Liver (tissue), 9 donors: ENCODE results near the gene HYCC2. TPM values are rescaled to one million over a fixed set of nuclear protein-coding genes. Genes with fewer than 3 reads are reported as not detected.
"Not testable (repeated sequence)": the region's sequence is repeated elsewhere in the genome, so short reads cannot be mapped to it uniquely, and the experiment has no call there.

Source experiments
- DNase-seq: peaks from one replicate; pipeline ENCODE4 v3.0.0-alpha.2; 2017; ENCODE audit warnings: low spot score
- H3K27ac ChIP-seq, 2 donors: one replicate each; pipeline ENCODE4 v1.7.0; 2013; ENCODE audit warnings: inconsistent platforms in 2 of 2, low read length in 2 of 2, control low read depth in 1 of 2, low read depth in 1 of 2, mild to moderate bottlenecking in 1 of 2
- H3K27me3 ChIP-seq, 4 donors: one replicate each; pipeline versions ENCODE4 v1.6.1 to v1.7.0; 2013; ENCODE audit warnings: low read length in 3 of 4, inconsistent platforms in 1 of 4, mild to moderate bottlenecking in 1 of 4, moderate library complexity in 1 of 4; ENCODE audit not compliant: control insufficient read depth in 4 of 4, insufficient read depth in 4 of 4
- H3K36me3 ChIP-seq, 4 donors: one replicate each; pipeline versions ENCODE4 v1.6.1 to v1.7.0; 2013; ENCODE audit warnings: low read length in 3 of 4, mild to moderate bottlenecking in 3 of 4, low read depth in 1 of 4, moderate library complexity in 1 of 4; ENCODE audit not compliant: control insufficient read depth in 4 of 4, insufficient read depth in 3 of 4
- H3K4me1 ChIP-seq, 4 donors: one replicate each; pipeline versions ENCODE4 v1.6.1 to v1.7.0; 2013; ENCODE audit warnings: low read length in 3 of 4, mild to moderate bottlenecking in 3 of 4, moderate library complexity in 1 of 4; ENCODE audit not compliant: control insufficient read depth in 4 of 4, insufficient read depth in 4 of 4
- H3K4me3 ChIP-seq, 3 donors: one replicate each; pipeline versions ENCODE4 v1.6.1 to v1.7.0; 2013; ENCODE audit warnings: low read length in 3 of 3, control low read depth in 1 of 3, low read depth in 1 of 3, mild to moderate bottlenecking in 1 of 3
- H3K9ac ChIP-seq, 2 donors: one replicate each; pipeline ENCODE4 v1.7.0; 2013; ENCODE audit warnings: low read length in 2 of 2, mild to moderate bottlenecking in 2 of 2, moderate library complexity in 2 of 2, control low read depth in 1 of 2, low read depth in 1 of 2
- H3K9me3 ChIP-seq, 4 donors: one replicate each; pipeline versions ENCODE4 v1.6.1 to v1.7.0; 2013; ENCODE audit warnings: low read length in 3 of 4; ENCODE audit not compliant: control insufficient read depth in 4 of 4
- CTCF ChIP-seq: fragments of 150-350 bp; IDR thresholded peaks from 2 replicates; pipeline ENCODE4 v1.5.1; 2017; ENCODE audit warnings: improper control_type of control experiment, low read depth, low read length; ENCODE audit not compliant: missing input control
- EGR1 ChIP-seq, 2 donors: IDR thresholded peaks; 2 replicates each; pipeline ENCODE4 v1.6.1; 2016 to 2018; ENCODE audit warnings: antibody characterized with exemption in 2 of 2, low read depth in 2 of 2
- HNF4G ChIP-seq: IDR thresholded peaks from 2 replicates; pipeline ENCODE4 v1.6.1; 2016; ENCODE audit warnings: antibody characterized with exemption
- JUND ChIP-seq, 2 donors: IDR thresholded peaks; 2 replicates each; pipeline ENCODE4 v1.6.1; 2016; ENCODE audit warnings: antibody characterized with exemption in 2 of 2
- MAX ChIP-seq: IDR thresholded peaks from 2 replicates; pipeline ENCODE4 v1.6.1; 2016; ENCODE audit warnings: antibody characterized with exemption
- NR2F2 ChIP-seq: IDR thresholded peaks from 2 replicates; pipeline ENCODE4 v1.6.1; 2016; ENCODE audit warnings: antibody characterized with exemption
- RAD21 ChIP-seq, 2 donors: IDR thresholded peaks; 2 replicates each; pipeline ENCODE4 v1.6.1; 2016; ENCODE audit warnings: antibody characterized with exemption in 2 of 2, mild to moderate bottlenecking in 2 of 2
- RXRA ChIP-seq, 2 donors: IDR thresholded peaks; 2 replicates each; pipeline ENCODE4 v1.6.1; 2017 to 2018; ENCODE audit warnings: antibody characterized with exemption in 2 of 2, mild to moderate bottlenecking in 1 of 2
- SP1 ChIP-seq: IDR thresholded peaks from 2 replicates; pipeline ENCODE4 v1.6.1; 2018; ENCODE audit warnings: antibody characterized with exemption, mild to moderate bottlenecking
- TAF1 ChIP-seq: conservative IDR thresholded peaks from 2 replicates; pipeline ENCODE4 v1.6.1; 2016; ENCODE audit warnings: antibody characterized with exemption, mild to moderate bottlenecking
- YY1 ChIP-seq: IDR thresholded peaks from 2 replicates; pipeline ENCODE4 v1.6.1; 2016; ENCODE audit warnings: antibody characterized with exemption, mild to moderate bottlenecking
- WGBS: extraction: QIAGEN DNeasy Blood & Tissue Kit; methylation state at CpG from one replicate; pipeline ENCODE4 v1.1.7; 2013; 5-methylcytosine and 5-hydroxymethylcytosine counted together
- polyA plus RNA-seq, 2 donors: library from polyadenylated mRNA; stranded (reverse) in 1 of 2; unstranded in 1 of 2; fragments of 200-250 nt in 1 of 2; fragments of >200 nt in 1 of 2; fragmentation: Nextera tagmentation in 1 of 2; extraction: Ambion mirVana in 1 of 2; gene quantifications; one replicate each; pipeline versions ENCODE4 v1.2.1 to v1.2.3, GENCODE V29; 2013 to 2015
- total RNA-seq, 2 donors: library from RNA; depleted of rRNA; stranded (reverse); fragments of >200 nt; gene quantifications; one replicate each; pipeline ENCODE4 v1.2.3, GENCODE V29; 2014
- TF ChIP-seq, protein P1 (sequence below): IDR thresholded peaks from 2 replicates; pipeline ENCODE4 v1.6.1; 2016; ENCODE audit warnings: antibody characterized with exemption, mild to moderate bottlenecking
- TF ChIP-seq, protein P2 (sequence below): IDR thresholded peaks from 2 replicates; pipeline ENCODE4 v1.6.1; 2016; ENCODE audit warnings: antibody characterized with exemption
- donor health status: healthy.
- donor health status: healthy.
- donor health status: healthy.
- donor health status: healthy.
- donor health status: healthy.

The HYCC2 gene
- total and polyA plus RNA-seq, 4 donors, result 1.5 to 15.4 (median 5.8) TPM

- peaks cover 0 to 3% (median 0%) of the 10 kb centered on the region in 4 donors for H3K36me3 ChIP-seq
- H3K9me3 ChIP-seq, result no peaks in the 10 kb centered on the region
- TF ChIP-seq, protein P1, sequence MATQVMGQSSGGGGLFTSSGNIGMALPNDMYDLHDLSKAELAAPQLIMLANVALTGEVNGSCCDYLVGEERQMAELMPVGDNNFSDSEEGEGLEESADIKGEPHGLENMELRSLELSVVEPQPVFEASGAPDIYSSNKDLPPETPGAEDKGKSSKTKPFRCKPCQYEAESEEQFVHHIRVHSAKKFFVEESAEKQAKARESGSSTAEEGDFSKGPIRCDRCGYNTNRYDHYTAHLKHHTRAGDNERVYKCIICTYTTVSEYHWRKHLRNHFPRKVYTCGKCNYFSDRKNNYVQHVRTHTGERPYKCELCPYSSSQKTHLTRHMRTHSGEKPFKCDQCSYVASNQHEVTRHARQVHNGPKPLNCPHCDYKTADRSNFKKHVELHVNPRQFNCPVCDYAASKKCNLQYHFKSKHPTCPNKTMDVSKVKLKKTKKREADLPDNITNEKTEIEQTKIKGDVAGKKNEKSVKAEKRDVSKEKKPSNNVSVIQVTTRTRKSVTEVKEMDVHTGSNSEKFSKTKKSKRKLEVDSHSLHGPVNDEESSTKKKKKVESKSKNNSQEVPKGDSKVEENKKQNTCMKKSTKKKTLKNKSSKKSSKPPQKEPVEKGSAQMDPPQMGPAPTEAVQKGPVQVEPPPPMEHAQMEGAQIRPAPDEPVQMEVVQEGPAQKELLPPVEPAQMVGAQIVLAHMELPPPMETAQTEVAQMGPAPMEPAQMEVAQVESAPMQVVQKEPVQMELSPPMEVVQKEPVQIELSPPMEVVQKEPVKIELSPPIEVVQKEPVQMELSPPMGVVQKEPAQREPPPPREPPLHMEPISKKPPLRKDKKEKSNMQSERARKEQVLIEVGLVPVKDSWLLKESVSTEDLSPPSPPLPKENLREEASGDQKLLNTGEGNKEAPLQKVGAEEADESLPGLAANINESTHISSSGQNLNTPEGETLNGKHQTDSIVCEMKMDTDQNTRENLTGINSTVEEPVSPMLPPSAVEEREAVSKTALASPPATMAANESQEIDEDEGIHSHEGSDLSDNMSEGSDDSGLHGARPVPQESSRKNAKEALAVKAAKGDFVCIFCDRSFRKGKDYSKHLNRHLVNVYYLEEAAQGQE, result no peak
- no peak for TF ChIP-seq EGR1 (IDR thresholded peaks at IDR 0.05; ENCODE audit: low read depth in 2 of 2)
- TF ChIP-seq MAX, result no peak
- DNase-seq, result peak; percentile 46
- H3K27ac ChIP-seq, result peak overlapping the region; percentile 98 to 99
- H3K4me1 ChIP-seq, result peaks cover 6 to 59% (median 43%) of the 10 kb centered on the region in 4 donors
- H3K9ac ChIP-seq, result peak overlapping the region; percentile 84 to 93
- WGBS, result 6% methylated on average over 12 of the region's 12 CpGs
- no peaks in the 10 kb centered on the region for H3K27me3 ChIP-seq
- peak overlapping the region; percentile 60 to 96 (median 82) for H3K4me3 ChIP-seq
Measured at GRCh38 chr2:201118961-201119854, 47.7 kb upstream of the HYCC2 start.

- peaks cover 8 to 50% (median 35%) of the 10 kb centered on the region in 4 donors for H3K4me1 ChIP-seq
- no peaks in the 10 kb centered on the region for H3K9me3 ChIP-seq
- DNase-seq, result peak; percentile 85
- H3K9ac ChIP-seq, result peak overlapping the region; percentile 84 to 93
- H3K27ac ChIP-seq, result peak overlapping the region; percentile 98 to 99
- H3K36me3 ChIP-seq, result peaks cover 0 to 3% (median 0%) of the 10 kb centered on the region in 4 donors
- H3K27me3 ChIP-seq, result no peaks in the 10 kb centered on the region
- H3K4me3 ChIP-seq, result peak overlapping the region; percentile 60 to 96 (median 82)
- WGBS, result under 1% methylated on average over 48 of the region's 48 CpGs
- peak; percentile 18 for TF ChIP-seq NR2F2
- peak; percentile 32 for TF ChIP-seq CTCF
- TF ChIP-seq RAD21 (IDR thresholded peaks at IDR 0.05), result peak; percentile 65 to 71
- TF ChIP-seq RXRA (IDR thresholded peaks at IDR 0.05), result peak; percentile 26 to 47
- TF ChIP-seq JUND (IDR thresholded peaks at IDR 0.05), result no peak
- TF ChIP-seq, protein P1, result peak; percentile 48
- no peak for TF ChIP-seq HNF4G
- peak; percentile 48 for TF ChIP-seq SP1
- no peak for TF ChIP-seq YY1
- TF ChIP-seq MAX, result peak; percentile 55
- peak; percentile 80 for TF ChIP-seq TAF1
- TF ChIP-seq, protein P2, sequence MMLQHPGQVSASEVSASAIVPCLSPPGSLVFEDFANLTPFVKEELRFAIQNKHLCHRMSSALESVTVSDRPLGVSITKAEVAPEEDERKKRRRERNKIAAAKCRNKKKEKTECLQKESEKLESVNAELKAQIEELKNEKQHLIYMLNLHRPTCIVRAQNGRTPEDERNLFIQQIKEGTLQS, result no peak
Measured at GRCh38 chr2:201118121-201118960, 46.9 kb upstream of the HYCC2 start.

- Histone ChIP-seq H3K4me1 (peaks cover 6 to 44% (median 30%) of the 10 kb centered on the region in 4 donors), H3K9ac (peak overlapping the region; percentile 84 to 93), H3K4me3 (peak overlapping the region; percentile 60 to 96 (median 82)), H3K27ac (peak overlapping the region; percentile 98 to 99)
- 3% methylated on average over 13 of the region's 13 CpGs for WGBS
- H3K9me3 ChIP-seq, DNase-seq, H3K36me3 ChIP-seq, H3K27me3 ChIP-seq: not testable (repeated sequence)
Measured at GRCh38 chr2:201117735-201118094, 46.2 kb upstream of the HYCC2 start.
